GM21390 (cell line): ENCODE results near the gene HOXA11.

Experiments
- ATAC-seq: cut with Tn5 transposase; IDR thresholded peaks from one replicate; pipeline ENCODE4 v1.9.1; 2021; ENCODE audit not compliant: unreplicated experiment

The HOXA11 gene

GRCh38 chr7:27148756-27149641, 36.0 kb downstream of the HOXA11 start:
- ATAC-seq = no peak

- ATAC-seq = no peak
These were observed 36.8 kb downstream of the HOXA11 start for GRCh38 chr7:27148031-27148755.

GRCh38 chr7:27147199-27148030, 37.6 kb downstream of the HOXA11 start, which contains the start of gene HOXA6:
Gene HOXA6, minus strand, starts transcription at chr7:27147774. Its CDS starts 25 bp downstream, at chr7:27147749.
- ATAC-seq = no peak

GRCh38 chr7:27146491-27147198, 38.4 kb downstream of the HOXA11 start:
- no peak for ATAC-seq

GRCh38 chr7:27145914-27146412, 39.1 kb downstream of the HOXA11 start:
- ATAC-seq = no peak

- ATAC-seq = no peak
These were observed 39.7 kb downstream of the HOXA11 start for GRCh38 chr7:27145165-27145913.

GRCh38 chr7:27144781-27145164, 40.3 kb downstream of the HOXA11 start:
- no peak for ATAC-seq

GRCh38 chr7:27143950-27144780, 40.9 kb downstream of the HOXA11 start:
- no peak for ATAC-seq

- no peak for ATAC-seq
These were observed 41.7 kb downstream of the HOXA11 start, which contains the start of gene HOXA5 for GRCh38 chr7:27143023-27143949. Gene HOXA5, minus strand, starts transcription at chr7:27143681. Its CDS starts 74 bp downstream, at chr7:27143607.

- ATAC-seq = no peak
These were observed 42.4 kb downstream of the HOXA11 start for GRCh38 chr7:27142580-27143022.

- no peak for ATAC-seq
These were observed 43.0 kb downstream of the HOXA11 start for GRCh38 chr7:27141923-27142579.

- ATAC-seq = no peak
These were observed 43.7 kb downstream of the HOXA11 start for GRCh38 chr7:27141137-27141922.

- ATAC-seq = no peak
These were observed 44.7 kb downstream of the HOXA11 start for GRCh38 chr7:27140126-27140857.

- no peak for ATAC-seq
These were observed 45.5 kb downstream of the HOXA11 start for GRCh38 chr7:27139334-27140125.

GRCh38 chr7:27138985-27139333, 46.1 kb downstream of the HOXA11 start:
- no peak for ATAC-seq
